Tracheal epithelial cell (primary cell): Measurements from ENCODE around the gene DYNLT1. TPM values are rescaled to one million over a fixed set of nuclear protein-coding genes. Genes with fewer than 3 reads are reported as not detected.

Experiments
- total RNA-seq: library from RNA; depleted of rRNA; stranded (reverse); fragments of >200 nt; gene quantifications from 2 replicates; pipeline ENCODE4 v1.2.1, GENCODE V29; 2014

The DYNLT1 gene
- total RNA-seq, result 40.5 and 77.4 TPM in 2 replicates

GRCh38 chr6:158644231-158645063, at the start of gene DYNLT1:
DYNLT1 (minus strand) TSS chr6:158644743; CDS start chr6:158644708, 35 bp downstream.

GRCh38 chr6:158649289-158650143, 5.0 kb upstream of the DYNLT1 start, which contains the start of gene SYTL3:
SYTL3 (plus strand) TSS chr6:158650054; CDS start chr6:158663269, 13,215 bp downstream.

Other genes starting within 250 kb of the DYNLT1 start
- 39.9 and 42.2 TPM in 2 replicates for gene TMEM181, start 84.7 kb downstream of the DYNLT1 start, total RNA-seq
- 0.85 and 6.5 TPM in 2 replicates for gene SYTL3, start 5.3 kb upstream of the DYNLT1 start, total RNA-seq
- 193 and 451 TPM in 2 replicates for gene EZR, start 174.6 kb upstream of the DYNLT1 start, total RNA-seq